T-helper 1 cell treated with Interleukin-12 subunit alpha and Interleukin-12 subunit beta and Interleukin-4 antibody, amounts not matched to agents 30 μg/mL and 1 μg/mL, for 36 hours (primary cell): ENCODE data around the gene FANCI.
A peak's percentile ranks its signal among the peaks of the same experiment; 100 is the strongest.
"Not testable (repeated sequence)": the region's sequence is repeated elsewhere in the genome, so short reads cannot be mapped to it uniquely, and the experiment has no call there.

Experiments used
- H3K27ac Mint-ChIP-seq: one replicate; pipeline ENCODE4 v1.8.0; 2021; ENCODE audit warnings: mild to moderate bottlenecking, mixed read lengths
- H3K27me3 Mint-ChIP-seq: one replicate; pipeline ENCODE4 v1.8.0; 2021; ENCODE audit warnings: low read depth, mixed read lengths
- H3K36me3 Mint-ChIP-seq: one replicate; pipeline ENCODE4 v1.8.0; 2021; ENCODE audit warnings: low read depth, mixed read lengths
- H3K4me1 Mint-ChIP-seq: one replicate; pipeline ENCODE4 v1.8.0; 2021; ENCODE audit warnings: low read depth, mixed read lengths
- H3K4me3 Mint-ChIP-seq: one replicate; pipeline ENCODE4 v1.8.0; 2021; ENCODE audit warnings: mild to moderate bottlenecking, moderate library complexity, mixed read lengths
- H3K9me3 Mint-ChIP-seq: one replicate; pipeline ENCODE4 v1.8.0; 2021; ENCODE audit warnings: mixed read lengths

The FANCI gene

DNA sequence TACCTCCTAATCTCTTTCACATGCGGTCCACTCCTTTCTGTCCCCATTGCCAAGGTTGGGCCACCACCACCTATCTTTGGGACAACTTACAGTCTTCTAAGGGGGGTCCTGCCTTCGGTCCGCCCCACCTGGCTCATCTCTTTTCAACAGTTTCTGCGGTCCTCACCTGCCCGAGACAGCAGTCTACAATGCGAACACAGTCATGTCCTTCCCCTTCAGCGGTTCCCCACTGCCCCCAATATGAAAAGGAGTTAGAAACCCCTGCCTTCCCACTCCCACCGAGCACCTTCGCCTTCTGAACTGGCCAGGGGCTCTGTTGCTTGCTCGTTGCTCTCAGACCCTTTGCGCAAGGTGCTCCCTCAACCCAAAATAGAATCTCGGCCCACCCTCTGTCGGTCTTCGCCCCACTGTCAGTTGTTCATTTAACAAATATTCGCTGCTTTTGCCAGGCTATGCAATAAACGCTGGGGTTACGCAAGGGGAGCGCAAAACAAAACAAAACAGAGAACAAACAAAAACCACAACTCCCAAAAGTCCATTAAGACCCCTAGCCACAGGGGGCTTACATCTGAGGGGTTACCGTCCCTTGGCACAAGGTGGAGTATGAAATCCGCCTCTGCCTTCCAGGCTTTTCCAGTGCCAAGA is 611 bp upstream of the FANCI start:
- peaks cover 26% of the 10 kb centered on the region for H3K4me1 Mint-ChIP-seq
- peak overlapping the region; percentile 97 for H3K4me3 Mint-ChIP-seq
- no peaks in the 10 kb centered on the region for H3K9me3 Mint-ChIP-seq
- H3K27ac Mint-ChIP-seq = peak overlapping the region; percentile 53
- H3K36me3 Mint-ChIP-seq = peaks cover 22% of the 10 kb centered on the region
- peaks cover 11% of the 10 kb centered on the region for H3K27me3 Mint-ChIP-seq

DNA sequence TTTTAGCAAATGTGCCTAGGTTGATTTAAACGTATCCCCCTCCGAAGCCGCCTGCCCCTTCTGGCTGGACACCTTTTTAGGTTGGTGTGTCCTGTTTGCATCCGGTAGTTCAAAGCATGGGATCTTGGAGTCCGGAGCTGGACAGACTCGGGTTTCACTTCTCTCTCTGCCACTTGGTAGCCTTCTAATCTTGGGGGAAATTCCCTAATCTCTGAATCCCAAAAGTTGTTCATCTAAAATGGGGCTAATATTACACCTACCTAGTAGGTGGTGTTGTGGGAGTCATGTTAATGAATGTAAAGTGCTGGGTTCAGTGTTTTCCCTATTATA is 760 bp downstream of the FANCI start:
- no peaks in the 10 kb centered on the region for H3K9me3 Mint-ChIP-seq
- peak overlapping the region; percentile 95 for H3K27ac Mint-ChIP-seq
- peaks cover 29% of the 10 kb centered on the region for H3K4me1 Mint-ChIP-seq
- peak overlapping the region; percentile 97 for H3K4me3 Mint-ChIP-seq
- peaks cover 32% of the 10 kb centered on the region for H3K36me3 Mint-ChIP-seq
- peaks cover 2% of the 10 kb centered on the region for H3K27me3 Mint-ChIP-seq

DNA sequence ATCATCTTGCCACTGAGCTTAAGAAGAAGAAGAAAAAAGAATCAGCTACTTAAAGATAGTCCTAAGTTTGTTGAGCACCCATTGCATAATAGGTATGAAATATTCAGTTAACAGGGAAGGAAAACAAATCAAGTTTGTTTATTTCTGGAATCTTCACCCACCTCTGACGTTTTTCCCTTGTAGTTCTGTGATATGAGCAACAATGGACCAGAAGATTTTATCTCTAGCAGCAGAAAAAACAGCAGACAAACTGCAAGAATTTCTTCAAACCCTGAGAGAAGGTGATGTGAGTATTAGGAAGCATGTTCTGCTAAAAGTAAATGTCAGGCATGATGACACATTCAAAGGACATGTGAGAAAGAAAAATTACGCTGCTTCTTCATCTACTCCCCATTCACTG is 3.7 kb downstream of the FANCI start:
- H3K36me3 Mint-ChIP-seq = peaks cover 46% of the 10 kb centered on the region
- no peaks in the 10 kb centered on the region for H3K27me3 Mint-ChIP-seq
- H3K4me1 Mint-ChIP-seq = peaks cover 30% of the 10 kb centered on the region
- H3K4me3 Mint-ChIP-seq = no peak overlapping the region
- H3K27ac Mint-ChIP-seq = no peak overlapping the region
- no peaks in the 10 kb centered on the region for H3K9me3 Mint-ChIP-seq

DNA sequence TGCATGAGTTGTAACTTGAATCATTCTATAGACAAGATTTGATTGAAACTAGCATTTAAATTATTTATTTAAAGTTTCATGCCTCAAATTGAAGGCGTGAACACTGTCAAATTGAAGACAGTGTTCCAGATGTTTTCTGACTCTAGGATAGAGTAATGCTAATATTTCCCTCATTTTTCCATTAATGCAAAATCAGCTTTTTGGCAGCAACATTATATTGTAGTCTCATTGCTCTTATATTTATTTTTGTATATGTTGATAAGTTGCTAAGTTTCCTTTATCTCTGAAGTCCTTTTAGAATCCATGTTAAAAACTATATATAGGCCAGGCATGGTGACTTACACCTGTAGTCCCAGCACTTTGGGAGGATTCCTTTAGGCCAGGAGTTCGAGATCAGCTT is 4.8 kb downstream of the FANCI start:
- Mint-ChIP-seq H3K27me3 (no peaks in the 10 kb centered on the region), H3K27ac (no peak overlapping the region), H3K4me1 (peaks cover 28% of the 10 kb centered on the region), H3K9me3 (no peaks in the 10 kb centered on the region), H3K4me3 (no peak overlapping the region), H3K36me3 (peaks cover 53% of the 10 kb centered on the region)

DNA sequence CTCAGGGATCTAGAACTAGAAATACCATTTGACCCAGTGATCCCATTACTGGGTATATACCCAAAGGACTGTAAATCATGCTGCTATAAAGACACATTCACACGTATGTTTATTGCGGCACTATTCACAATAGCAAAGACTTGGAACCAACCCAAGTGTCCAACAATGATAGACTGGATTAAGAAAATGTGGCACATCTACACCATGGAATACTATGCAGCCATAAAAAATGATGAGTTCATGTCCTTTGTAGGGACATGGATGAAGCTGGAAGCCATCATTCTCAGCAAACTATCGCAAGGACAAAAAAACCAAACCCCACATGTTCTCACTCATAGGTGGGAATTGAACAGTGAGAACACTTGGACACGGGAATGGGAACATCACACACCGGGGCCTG is 6.4 kb downstream of the FANCI start:
- not testable (repeated sequence) for H3K27ac Mint-ChIP-seq, H3K27me3 Mint-ChIP-seq, H3K4me3 Mint-ChIP-seq, H3K9me3 Mint-ChIP-seq
- Mint-ChIP-seq H3K4me1 (peaks cover 27% of the 10 kb centered on the region), H3K36me3 (peaks cover 51% of the 10 kb centered on the region)

DNA sequence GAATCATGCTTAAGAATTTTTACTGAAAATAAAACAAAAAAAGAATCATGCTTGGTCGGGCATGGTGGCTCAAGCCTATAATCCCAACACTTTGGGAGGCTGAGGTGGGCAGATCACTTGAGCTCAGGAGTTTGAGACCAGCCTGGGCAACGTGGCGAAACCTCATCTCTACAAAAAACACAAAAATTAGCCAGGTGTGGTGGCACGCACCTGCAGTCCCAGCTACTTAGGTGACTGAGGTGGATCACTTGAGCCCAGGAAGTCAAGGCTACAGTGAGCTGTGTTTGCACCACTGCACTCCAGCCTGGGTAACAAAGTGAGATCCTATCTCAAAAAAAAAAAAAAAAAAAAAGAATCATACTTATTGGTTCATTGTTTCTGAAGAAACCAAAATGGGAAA is 33.5 kb downstream of the FANCI start:
- peaks cover 23% of the 10 kb centered on the region for H3K36me3 Mint-ChIP-seq
- not testable (repeated sequence) for H3K27ac Mint-ChIP-seq, H3K27me3 Mint-ChIP-seq, H3K9me3 Mint-ChIP-seq, H3K4me3 Mint-ChIP-seq, H3K4me1 Mint-ChIP-seq

DNA sequence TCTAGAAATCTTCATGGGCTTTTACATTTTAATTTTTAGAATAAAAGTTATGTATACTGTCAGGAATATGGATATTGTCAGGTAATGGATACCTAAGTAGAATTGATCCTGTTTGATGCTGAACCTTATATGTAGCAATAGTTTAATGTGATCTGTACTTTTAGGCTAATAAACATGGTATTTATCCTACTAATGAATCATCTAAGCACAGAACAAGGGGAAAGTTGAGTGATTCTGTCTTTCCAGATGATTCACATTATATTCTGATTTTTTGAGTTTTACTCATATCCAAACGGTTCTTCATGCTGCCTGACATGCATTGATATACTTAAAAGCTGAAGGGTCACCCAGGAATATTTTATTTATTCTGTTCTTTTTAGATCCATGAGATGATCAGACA is 34.5 kb downstream of the FANCI start:
- H3K36me3 Mint-ChIP-seq = peaks cover 28% of the 10 kb centered on the region
- H3K27ac Mint-ChIP-seq = no peak overlapping the region
- no peaks in the 10 kb centered on the region for H3K4me1 Mint-ChIP-seq

DNA sequence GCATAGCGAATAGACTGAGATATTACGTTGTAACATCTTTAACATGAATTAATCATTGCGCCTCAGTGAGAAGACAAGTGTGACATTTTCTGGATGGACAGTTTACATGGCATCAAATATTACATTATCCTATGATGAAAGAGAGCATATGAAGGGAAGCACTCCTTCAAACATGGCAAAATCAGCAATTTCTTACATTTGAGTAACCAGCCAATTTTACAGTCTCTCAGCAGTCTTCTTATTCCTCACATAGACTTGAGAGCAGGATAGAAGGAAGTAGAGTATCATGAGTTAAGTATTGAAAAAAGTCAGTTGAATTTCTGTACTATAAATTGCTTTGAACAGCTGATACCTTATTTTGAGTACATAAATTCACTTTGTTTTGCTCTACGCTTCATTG is 38.9 kb downstream of the FANCI start:
- Mint-ChIP-seq H3K9me3 (no peaks in the 10 kb centered on the region), H3K4me3 (no peak overlapping the region), H3K27me3 (no peaks in the 10 kb centered on the region), H3K4me1 (peaks cover 4% of the 10 kb centered on the region), H3K27ac (no peak overlapping the region), H3K36me3 (peaks cover 35% of the 10 kb centered on the region)

More for the DNA sequence above, 34.5 kb downstream of the FANCI start:
- no peak overlapping the region for H3K4me3 Mint-ChIP-seq
- H3K9me3 Mint-ChIP-seq = no peaks in the 10 kb centered on the region
- no peaks in the 10 kb centered on the region for H3K27me3 Mint-ChIP-seq

DNA sequence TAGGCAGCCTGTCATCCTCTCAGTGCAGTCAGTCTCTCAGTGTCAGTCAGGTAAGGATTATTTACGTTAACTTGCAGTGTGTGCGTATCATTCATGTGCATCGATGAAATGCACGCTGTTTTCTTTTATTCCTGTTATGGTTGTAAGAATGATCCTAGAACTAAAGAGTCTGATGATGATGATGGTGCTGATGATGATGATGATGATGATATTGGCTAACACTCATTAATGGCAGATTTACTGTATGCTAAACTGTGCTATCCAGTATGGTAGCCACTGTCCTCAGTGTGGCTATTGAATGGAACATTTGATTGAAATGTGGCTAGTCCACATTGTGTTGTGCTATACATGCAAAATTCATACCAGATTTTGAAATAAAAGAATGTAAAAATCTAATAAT is 39.4 kb downstream of the FANCI start:
- H3K36me3 Mint-ChIP-seq = peaks cover 36% of the 10 kb centered on the region
- H3K4me3 Mint-ChIP-seq = no peak overlapping the region

DNA sequence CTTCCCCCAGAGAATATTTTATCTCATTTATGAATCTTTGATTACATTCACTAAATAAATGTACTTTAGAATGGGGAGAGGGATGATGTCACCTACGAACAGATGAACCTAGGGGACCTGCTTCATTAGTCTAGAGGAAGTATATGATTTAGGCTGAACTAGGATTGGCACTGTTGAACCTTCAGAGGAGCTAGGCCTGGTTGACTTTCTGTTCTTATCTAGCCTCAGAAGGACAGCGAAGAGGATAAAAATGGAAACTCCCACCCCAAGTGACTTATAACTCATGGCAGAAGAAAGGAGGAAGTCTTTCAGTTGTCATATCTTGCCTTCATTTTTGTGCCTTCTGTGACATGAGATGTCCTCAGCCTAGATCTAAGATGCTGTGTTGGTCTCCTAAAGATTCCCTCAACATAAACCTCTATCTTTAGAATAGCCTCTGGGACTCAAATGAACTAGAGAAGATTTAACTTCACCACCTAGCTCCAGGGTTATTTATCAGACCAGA is 48.2 kb downstream of the FANCI start:
- Mint-ChIP-seq H3K4me3 (no peak overlapping the region), H3K27me3 (no peaks in the 10 kb centered on the region), H3K4me1 (peaks cover 6% of the 10 kb centered on the region), H3K27ac (peak overlapping the region; percentile 8), H3K9me3 (no peaks in the 10 kb centered on the region), H3K36me3 (peaks cover 51% of the 10 kb centered on the region)

More for the DNA sequence above, 39.4 kb downstream of the FANCI start:
- peaks cover 4% of the 10 kb centered on the region for H3K4me1 Mint-ChIP-seq
- no peaks in the 10 kb centered on the region for H3K9me3 Mint-ChIP-seq
- no peak overlapping the region for H3K27ac Mint-ChIP-seq
- no peaks in the 10 kb centered on the region for H3K27me3 Mint-ChIP-seq

DNA sequence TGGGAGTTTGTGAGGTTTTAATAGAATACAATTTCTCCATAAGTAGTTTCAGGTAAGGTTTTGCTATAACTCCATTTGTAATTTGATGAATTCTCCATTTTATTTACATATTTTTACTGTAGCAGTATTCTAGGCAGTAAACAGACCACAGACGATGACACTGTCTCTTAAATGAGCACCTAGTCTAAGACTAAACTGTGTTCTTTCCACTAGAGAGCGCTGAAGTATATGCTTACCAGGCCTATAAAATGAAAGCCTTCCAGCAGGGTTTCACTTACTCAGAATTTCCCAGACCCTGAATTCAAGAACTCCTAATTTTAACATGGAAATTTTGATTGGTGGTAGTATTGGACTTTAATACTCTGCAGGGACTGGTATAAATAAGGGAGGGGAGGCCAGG is 49.2 kb downstream of the FANCI start:
- H3K4me1 Mint-ChIP-seq = peaks cover 7% of the 10 kb centered on the region
- peaks cover 49% of the 10 kb centered on the region for H3K36me3 Mint-ChIP-seq
- H3K27me3 Mint-ChIP-seq = no peaks in the 10 kb centered on the region
- no peaks in the 10 kb centered on the region for H3K9me3 Mint-ChIP-seq
- no peak overlapping the region for H3K27ac Mint-ChIP-seq
- H3K4me3 Mint-ChIP-seq = no peak overlapping the region

DNA sequence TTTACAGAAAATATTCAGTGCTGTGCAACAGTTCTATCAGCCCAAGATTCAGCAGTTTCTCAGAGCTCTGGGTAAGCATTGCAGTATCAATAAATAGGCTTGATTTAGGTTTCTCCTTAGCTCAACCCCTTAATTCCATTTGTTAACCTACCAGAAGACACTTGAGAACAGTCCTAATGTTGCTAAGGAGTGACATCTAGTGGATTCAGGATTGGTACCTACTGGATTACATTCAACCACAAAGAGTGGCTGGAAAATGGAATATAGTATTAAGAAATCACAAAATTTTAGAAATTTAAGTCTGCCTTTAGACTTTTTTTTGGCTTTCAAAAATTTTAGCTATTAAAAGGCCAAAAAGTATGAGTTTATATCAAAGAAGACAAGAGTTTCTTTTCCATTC is 56.1 kb downstream of the FANCI start:
- H3K27ac Mint-ChIP-seq = no peak overlapping the region
- H3K36me3 Mint-ChIP-seq = peaks cover 51% of the 10 kb centered on the region
- no peak overlapping the region for H3K4me3 Mint-ChIP-seq

DNA sequence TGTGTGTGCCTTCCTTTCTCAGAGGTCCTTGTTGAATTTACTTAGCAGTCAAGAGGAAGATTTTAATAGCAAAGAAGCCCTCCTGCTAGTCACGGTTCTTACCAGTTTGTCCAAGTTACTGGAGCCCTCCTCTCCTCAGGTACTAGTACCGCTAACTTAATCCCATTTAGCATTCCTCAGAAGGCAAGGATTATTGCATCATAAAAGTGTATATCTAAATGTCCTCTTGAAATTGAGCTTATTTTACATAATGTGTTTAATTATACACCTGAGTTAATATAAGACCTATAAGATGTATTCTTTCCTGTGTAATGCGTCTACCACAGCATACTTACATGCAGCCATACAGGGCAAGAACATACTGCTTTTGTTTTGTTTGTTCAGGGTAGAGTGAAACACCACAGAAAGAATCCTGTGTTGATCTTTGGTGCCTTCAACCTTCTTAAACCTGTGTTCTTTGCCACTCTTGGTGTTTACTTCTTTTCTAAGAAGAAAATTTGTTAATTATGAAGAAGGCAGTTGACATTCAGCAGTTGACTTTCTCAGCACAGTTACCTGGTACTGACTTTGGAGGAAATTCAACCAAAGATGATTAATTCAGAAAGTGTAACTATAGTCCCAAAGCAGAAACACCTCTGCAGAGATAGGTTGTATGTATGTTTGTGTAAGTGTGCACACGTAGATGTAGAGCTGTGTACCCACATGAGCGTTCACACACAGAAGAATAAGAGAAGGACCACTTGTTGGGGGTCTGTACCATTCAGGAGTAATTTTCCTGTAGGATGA is 57.7 kb downstream of the FANCI start:
- H3K36me3 Mint-ChIP-seq = peaks cover 59% of the 10 kb centered on the region
- peak overlapping the region; percentile 8 for H3K27ac Mint-ChIP-seq
- peaks cover 38% of the 10 kb centered on the region for H3K4me1 Mint-ChIP-seq
- peak overlapping the region; percentile 5 for H3K4me3 Mint-ChIP-seq
- no peaks in the 10 kb centered on the region for H3K9me3 Mint-ChIP-seq
- H3K27me3 Mint-ChIP-seq = no peaks in the 10 kb centered on the region

More for the DNA sequence above, 56.1 kb downstream of the FANCI start:
- no peaks in the 10 kb centered on the region for H3K27me3 Mint-ChIP-seq
- H3K9me3 Mint-ChIP-seq = no peaks in the 10 kb centered on the region
- H3K4me1 Mint-ChIP-seq = peaks cover 38% of the 10 kb centered on the region

DNA sequence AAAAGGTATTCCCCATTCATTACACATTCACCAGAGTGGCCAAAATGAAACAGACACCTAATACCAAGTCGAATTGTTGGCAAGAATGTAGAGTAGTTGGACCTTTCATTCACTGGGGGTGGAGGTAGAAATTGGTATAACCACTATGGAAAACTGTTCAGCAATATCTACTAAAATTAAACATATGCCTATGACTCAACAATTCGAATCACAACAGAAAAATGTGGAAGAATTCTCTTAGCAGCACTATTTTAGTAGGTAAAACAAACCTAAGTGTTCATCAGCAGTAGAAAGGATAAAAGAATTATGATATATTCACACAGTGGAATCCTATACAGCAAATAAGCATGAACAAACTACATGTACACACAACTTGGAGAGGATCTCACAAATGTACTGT is 60.2 kb downstream of the FANCI start:
- Mint-ChIP-seq H3K9me3 (no peaks in the 10 kb centered on the region), H3K4me1 (peaks cover 29% of the 10 kb centered on the region), H3K4me3 (no peak overlapping the region), H3K36me3 (peaks cover 60% of the 10 kb centered on the region), H3K27me3 (no peaks in the 10 kb centered on the region), H3K27ac (no peak overlapping the region)

DNA sequence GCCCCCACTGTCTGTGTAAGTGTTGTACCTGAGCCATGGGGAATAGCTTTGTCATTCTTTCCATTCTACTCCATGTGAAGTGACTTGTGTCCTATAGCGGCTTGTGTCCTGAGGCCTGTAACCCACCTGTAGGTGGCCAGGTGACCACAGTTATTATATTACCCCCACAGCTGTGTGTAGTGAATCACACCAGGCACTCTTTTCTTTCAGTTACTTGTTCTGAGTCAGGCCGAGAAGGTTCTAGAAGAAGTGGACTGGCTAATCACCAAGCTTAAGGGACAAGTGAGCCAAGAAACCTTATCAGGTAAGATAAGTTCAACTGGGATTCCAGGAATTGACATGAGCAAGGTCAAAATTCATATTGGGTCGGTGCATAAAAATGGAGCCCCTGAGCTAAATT is 61.6 kb downstream of the FANCI start:
- Mint-ChIP-seq H3K27me3 (no peaks in the 10 kb centered on the region), H3K27ac (no peak overlapping the region), H3K36me3 (peaks cover 55% of the 10 kb centered on the region), H3K4me3 (no peak overlapping the region), H3K4me1 (peaks cover 15% of the 10 kb centered on the region), H3K9me3 (no peaks in the 10 kb centered on the region)
